Loucy (cell line): ENCODE data around the gene ADAT3.

Source experiments
- CTCF ChIP-seq: fragments of 200-600 bp; sonication (generic); conservative IDR thresholded peaks from 2 replicates; pipeline ENCODE4 v1.5.1; 2014; ENCODE audit warnings: mild to moderate bottlenecking, antibody characterized with exemption, low read length
- EZH2phosphoT487 ChIP-seq: fragments of 200-600 bp; IDR thresholded peaks from 2 replicates; pipeline ENCODE4 v1.6.1; 2018; ENCODE audit warnings: antibody characterized with exemption, mild to moderate bottlenecking, moderate library complexity, borderline replicate concordance

GRCh38 chr19:1911098-1911497 is 5.9 kb downstream of the ADAT3 start:
- TF ChIP-seq CTCF (no peak), EZH2phosphoT487 (no peak)
